IMR-90 (cell line): ENCODE data around the gene PYGB. TPM values are rescaled to one million over a fixed set of nuclear protein-coding genes. Genes with fewer than 3 reads are reported as not detected.

Experiments used
- ATAC-seq: fragments of 200-7000 bp; cut with Tn5 transposase; 2 replicates; pipeline ENCODE4 v1.9.1; 2020; ENCODE audit warnings: low read depth, mild to moderate bottlenecking, moderate library complexity
- BruUV-seq: library from RNA; stranded (reverse); fragments of 400-500 nt; replicated peaks from 2 replicates; lab custom pipeline; 2021; lab: Mats Ljungman, UMichigan
- CTCF ChIA-PET: fragments of 300-600 bp; formaldehyde crosslinking; extraction: SDS; loops from one replicate; lab custom pipeline; 2021; ENCODE audit warnings: antibody characterized with exemption; lab: Yijun Ruan, JAX
- POLR2A ChIA-PET: fragments of 300-600 bp; sonication (Branson Sonifier 250); formaldehyde crosslinking; loops from one replicate; lab custom pipeline; 2022; ENCODE audit warnings: antibody characterized with exemption; ENCODE audit not compliant: unreplicated experiment; lab: Charles Lee
- DNase-seq: peaks from one replicate; pipeline ENCODE4 v3.0.0; 2013
- H2AFZ ChIP-seq: replicated peaks from 2 replicates; pipeline ENCODE3; 2013; ENCODE audit warnings: low read length, mild to moderate bottlenecking; ENCODE audit not compliant: poor library complexity
- H2AK5ac ChIP-seq: 2 replicates; pipeline ENCODE4 v1.6.1; 2013; ENCODE audit warnings: low read depth, low read length, inconsistent platforms
- H2AK9ac ChIP-seq: replicated peaks from 2 replicates; pipeline ENCODE3; 2013; ENCODE audit warnings: mild to moderate bottlenecking, low read depth, low read length, moderate library complexity; ENCODE audit not compliant: poor library complexity
- H2BK120ac ChIP-seq: 2 replicates; pipeline ENCODE4 v1.6.1; 2013; ENCODE audit warnings: low read depth, low read length, inconsistent platforms
- H2BK15ac ChIP-seq: 3 replicates; pipeline ENCODE4 v1.6.1; 2013; ENCODE audit warnings: low read depth, low read length, inconsistent platforms
- H2BK20ac ChIP-seq: 2 replicates; pipeline ENCODE4 v1.6.1; 2013; ENCODE audit warnings: low read depth, mild to moderate bottlenecking, inconsistent platforms, low read length, moderate library complexity
- H2BK5ac ChIP-seq: 2 replicates; pipeline ENCODE4 v1.6.1; 2013; ENCODE audit warnings: mild to moderate bottlenecking, low read depth, low read length, inconsistent platforms; ENCODE audit not compliant: poor library complexity, severe bottlenecking
- H3K14ac ChIP-seq: replicated peaks from 2 replicates; pipeline ENCODE4 v1.6.1; 2013; ENCODE audit warnings: low read depth, low read length, inconsistent platforms
- H3K18ac ChIP-seq: 2 replicates; pipeline ENCODE4 v1.6.1; 2013; ENCODE audit warnings: low read depth, low read length, control low read depth
- H3K23ac ChIP-seq: 2 replicates; pipeline ENCODE4 v1.6.1; 2013; ENCODE audit warnings: low read depth, low read length, inconsistent platforms
- H3K27ac ChIP-seq: 2 replicates; pipeline ENCODE4 v1.5.1; 2013; ENCODE audit warnings: mild to moderate bottlenecking, control low read depth, low read length; ENCODE audit not compliant: insufficient read depth
- H3K27me3 ChIP-seq: 2 replicates; pipeline ENCODE4 v1.6.1; 2013; ENCODE audit warnings: low read length; ENCODE audit not compliant: control insufficient read depth, insufficient read depth
- H3K36me3 ChIP-seq: 2 replicates; pipeline ENCODE4 v1.6.1; 2013; ENCODE audit warnings: low read length, mixed read lengths; ENCODE audit not compliant: control insufficient read depth, insufficient read depth
- H3K4ac ChIP-seq: 2 replicates; pipeline ENCODE4 v1.6.1; 2013; ENCODE audit warnings: low read depth, low read length, inconsistent platforms
- H3K4me1 ChIP-seq: 2 replicates; pipeline ENCODE4 v1.6.1; 2013; ENCODE audit warnings: low read length, mixed read lengths; ENCODE audit not compliant: control insufficient read depth, insufficient read depth
- H3K4me2 ChIP-seq: 2 replicates; pipeline ENCODE4 v1.6.1; 2013; ENCODE audit warnings: low read depth, mild to moderate bottlenecking, control low read depth, low read length, moderate library complexity
- H3K4me3 ChIP-seq: 2 replicates; pipeline ENCODE4 v1.5.1; 2013; ENCODE audit warnings: low read depth, mild to moderate bottlenecking, control low read depth, low read length, moderate library complexity; ENCODE audit not compliant: insufficient read depth
- H3K56ac ChIP-seq: 2 replicates; pipeline ENCODE4 v1.6.1; 2013; ENCODE audit warnings: low read length, inconsistent platforms; ENCODE audit not compliant: insufficient read depth; ENCODE audit errors: extremely low read depth
- H3K79me1 ChIP-seq, 2 experiments: 2 replicates each; pipeline ENCODE4 v1.6.1; 2013; ENCODE audit warnings: low read length in 2 of 2, inconsistent platforms in 1 of 2, low read depth in 1 of 2
- H3K9ac ChIP-seq: 2 replicates; pipeline ENCODE4 v1.6.1; 2013; ENCODE audit warnings: low read depth, low read length, control low read depth
- H3K9me1 ChIP-seq: 2 replicates; pipeline ENCODE4 v1.6.1; 2013; ENCODE audit warnings: low read length, inconsistent platforms; ENCODE audit not compliant: insufficient read depth
- H3K9me3 ChIP-seq: 2 replicates; pipeline ENCODE4 v1.6.1; 2013; ENCODE audit warnings: low read length; ENCODE audit not compliant: control insufficient read depth, insufficient read depth
- H4K20me1 ChIP-seq: 2 replicates; pipeline ENCODE4 v1.6.1; 2013; ENCODE audit warnings: low read length, inconsistent platforms; ENCODE audit not compliant: insufficient read depth
- H4K5ac ChIP-seq: 2 replicates; pipeline ENCODE4 v1.6.1; 2013; ENCODE audit warnings: mild to moderate bottlenecking, low read depth, low read length, control low read depth
- H4K8ac ChIP-seq, 2 experiments: 2 replicates each; pipeline ENCODE4 v1.6.1; 2013; ENCODE audit warnings: low read depth in 2 of 2, low read length in 2 of 2, control low read depth in 1 of 2, inconsistent platforms in 1 of 2
- H4K91ac ChIP-seq: 2 replicates; pipeline ENCODE4 v1.6.1; 2013; ENCODE audit warnings: low read depth, low read length, inconsistent platforms; ENCODE audit not compliant: insufficient read depth
- BHLHE40 ChIP-seq: fragments of 150-350 bp; IDR thresholded peaks from 2 replicates; pipeline ENCODE4 v1.6.1; 2016; ENCODE audit warnings: mild to moderate bottlenecking, low read depth, low read length
- CEBPB ChIP-seq: IDR thresholded peaks from 2 replicates; pipeline ENCODE4 v1.6.1; 2012; ENCODE audit warnings: low read depth, low read length, improper control_type of control experiment
- CHD1 ChIP-seq: IDR thresholded peaks from 2 replicates; pipeline ENCODE4 v1.6.1; 2012; ENCODE audit warnings: low read depth, low read length, improper control_type of control experiment
- CTCF ChIP-seq: conservative IDR thresholded peaks from 2 replicates; pipeline ENCODE4 v1.5.1; 2012; ENCODE audit warnings: mild to moderate bottlenecking, low read depth, low read length, improper control_type of control experiment
- ELK1 ChIP-seq: fragments of 150-350 bp; IDR thresholded peaks from 2 replicates; pipeline ENCODE4 v1.6.1; 2016; ENCODE audit warnings: low read depth, mild to moderate bottlenecking, low read length, moderate library complexity, borderline replicate concordance
- MAFK ChIP-seq: IDR thresholded peaks from 2 replicates; pipeline ENCODE4 v1.6.1; 2012; ENCODE audit warnings: low read depth, low read length, improper control_type of control experiment
- MAZ ChIP-seq: IDR thresholded peaks from 2 replicates; pipeline ENCODE4 v1.6.1; 2012; ENCODE audit warnings: low read depth, mild to moderate bottlenecking, low read length, improper control_type of control experiment, moderate library complexity, borderline replicate concordance
- MXI1 ChIP-seq: IDR thresholded peaks from 2 replicates; pipeline ENCODE4 v1.6.1; 2012; ENCODE audit warnings: low read depth, mild to moderate bottlenecking, low read length, moderate library complexity, borderline replicate concordance
- NFE2L2 ChIP-seq: fragments of 150-350 bp; IDR thresholded peaks from 2 replicates; pipeline ENCODE4 v1.6.1; 2016; ENCODE audit warnings: low read depth, mild to moderate bottlenecking, low read length
- RAD21 ChIP-seq: IDR thresholded peaks from 2 replicates; pipeline ENCODE4 v1.6.1; 2012; ENCODE audit warnings: low read length, improper control_type of control experiment
- RFX5 ChIP-seq: IDR thresholded peaks from 2 replicates; pipeline ENCODE4 v1.8.0; 2012; ENCODE audit warnings: low read depth, mild to moderate bottlenecking, low read length, moderate library complexity
- SMC3 ChIP-seq: fragments of 150-350 bp; IDR thresholded peaks from 2 replicates; pipeline ENCODE4 v1.6.1; 2016; ENCODE audit warnings: low read depth, mild to moderate bottlenecking, antibody characterized with exemption, low read length, moderate library complexity
- USF2 ChIP-seq: fragments of 150-350 bp; IDR thresholded peaks from 2 replicates; pipeline ENCODE4 v1.6.1; 2017; ENCODE audit warnings: mild to moderate bottlenecking, antibody characterized with exemption, low read length, low read depth
- WGBS, 2 experiments: methylation state at CpG; one replicate each; pipeline versions ENCODE4 v1.1.5 to v1.1.7; 2013; ENCODE audit warnings: missing lambda C conversion rate in 2 of 2; ENCODE audit not compliant: insufficient read length in 1 of 2; ENCODE audit errors: extremely low coverage in 2 of 2; 5-methylcytosine and 5-hydroxymethylcytosine counted together
- dilution Hi-C: fragments of 300-500 bp; cut with HindIII; formaldehyde crosslinking; loops from one replicate; pipeline ENCODE4 v1.14.3; 2018; ENCODE audit warnings: low sequenced_read_pairs; ENCODE audit not compliant: unreplicated experiment
- in situ Hi-C: fragments of 300-500 bp; cut with MboI; formaldehyde crosslinking; loops from 3 replicates; pipeline ENCODE4 v1.14.3; 2019; ENCODE audit warnings: low sequenced_read_pairs, inconsistent platforms, mixed read lengths
- intact Hi-C: fragments of 100-400 bp; cut with micrococcal nuclease; formaldehyde crosslinking; loops from 2 replicates; pipeline ENCODE4 v1.10.0; 2022
- polyA plus RNA-seq, 3 experiments: library from polyadenylated mRNA; depleted of rRNA; stranded (reverse); fragments of >200 nt; gene quantifications; 2 replicates each; pipeline ENCODE4 v1.2.3, GENCODE V29; 2012; ENCODE audit warnings: low replicate concordance in 1 of 3
- total RNA-seq: library from RNA; depleted of rRNA; stranded (reverse); fragments of >200 nt; gene quantifications from 2 replicates; pipeline ENCODE4 v1.2.3, GENCODE V29; 2012

The PYGB gene
- total and polyA plus RNA-seq, 2 of the 4 experiments (the other 2 are of a cell fraction) = 72.4 to 83.1 TPM

- no TSS peak for BruUV-seq
- Histone ChIP-seq H3K9me3 (no peaks in the 10 kb centered on the region), H4K91ac (no peak overlapping the region), H4K20me1 (peaks cover 3% of the 10 kb centered on the region), H3K9me1 (peaks cover 7% of the 10 kb centered on the region; the same call in 1 of the 2 replicates), H3K79me1 (peaks cover 0 to 13% of the 10 kb centered on the region in 2 experiments; a peak in 3 of 4 replicates), H3K27me3 (no peaks in the 10 kb centered on the region), H2AK9ac (no peak overlapping the region), H3K23ac (no peak overlapping the region), H3K36me3 (peaks cover 82% of the 10 kb centered on the region), H3K9ac (no peak overlapping the region), H3K4me1 (no peaks in the 10 kb centered on the region), H3K27ac (no peak overlapping the region), H4K5ac (no peak overlapping the region), H2BK20ac (no peak overlapping the region), H3K4me2 (no peak overlapping the region), H3K4ac (no peak overlapping the region), H3K18ac (no peak overlapping the region), H2BK120ac (no peak overlapping the region), H2BK5ac (no peak overlapping the region), H3K56ac (no peak overlapping the region), H2AFZ (no peak overlapping the region), H2BK15ac (no peak overlapping the region), H4K8ac (no peak overlapping the region), H2AK5ac (no peak overlapping the region), H3K4me3 (no peak overlapping the region), H3K14ac (no peak overlapping the region)
- no peak for ATAC-seq
- TF ChIP-seq RFX5 (no peak), CTCF (no peak), ELK1 (no peak), MAFK (no peak), CEBPB (no peak), USF2 (no peak), BHLHE40 (no peak), MAZ (no peak), NFE2L2 (no peak), RAD21 (no peak), SMC3 (no peak), CHD1 (no peak), MXI1 (no peak)
- dilution Hi-C loops (no loop called here), in situ Hi-C loops (no loop called here), intact Hi-C loops (no loop called here)
- ChIA-PET CTCF (no interaction called here), POLR2A (no interaction called here)
- DNase-seq = no peak
- 100% methylated on average over 8 of the region's 20 CpGs; no CpG with 5 or more reads in 1 of the 2 experiments for WGBS, 2 experiments
Observed at GRCh38 chr20:25275813-25276532, 28.1 kb downstream of the PYGB start.
